ENCODE measurements around the gene AFF3. TPM values are rescaled to one million over a fixed set of nuclear protein-coding genes. Genes with fewer than 3 reads are reported as not detected.

AFF3 gene
- total and polyA plus RNA-seq, 2 of the 13 experiments (the other 11 are each of a cell fraction or from before 2014, with no cell fraction given) = not detected

- H3K27me3 ChIP-seq (ENCODE audit: control insufficient read depth in 1 of 2, insufficient read depth in 2 of 2, low read length in 2 of 2) = no peaks in the 10 kb centered on the region; a peak in 1 of 5 replicates
- H3K79me2 ChIP-seq (ENCODE audit: insufficient read depth, low read length) = no peaks in the 10 kb centered on the region
- no peak for ATAC-seq
- WGBS (ENCODE audit: low lambda C conversion rate) = 51% methylated on average over 3 of the region's 3 CpGs
- no peaks in the 10 kb centered on the region for H4K20me1 ChIP-seq (ENCODE audit: insufficient read depth, low read length)
- DNase-seq (ENCODE audit: low spot score) = no peak
- H3K4me3 ChIP-seq (replicated peaks in 1 of 3; ENCODE audit: insufficient read depth in 1 of 3, low read depth in 2 of 3, low read length in 3 of 3) = no peak overlapping the region
- BruUV-seq (replicated peaks) = no TSS peak
- ChIA-PET CTCF (ENCODE audit: low intra/inter-chr PET ratio, low total read pairs) (no interaction called here), POLR2A (no interaction called here)
- H3K4me1 ChIP-seq (ENCODE audit: insufficient read depth, low read length) = no peaks in the 10 kb centered on the region
- no peaks in the 10 kb centered on the region for H3K9me3 ChIP-seq (ENCODE audit: low read length)
- H3K27ac ChIP-seq (ENCODE audit: extremely low read length, insufficient read depth, low read length) = no peak overlapping the region
- in situ Hi-C loops (cut with HindIII; ENCODE audit: extremely low pct_ligation_motif_present, low pct_unique_long_range_greater_than_20kb) (loop anchor here (10.0 kb wide), 1 partner anchor 266 kb away; no protein-coding TSS in a partner anchor), intact Hi-C loops (cut with micrococcal nuclease; ENCODE audit: unreplicated experiment) (no loop called here)
- FAIRE-seq = no peak
- no peak overlapping the region for H2AFZ ChIP-seq (ENCODE audit: low read length)
- no peaks in the 10 kb centered on the region for H3K36me3 ChIP-seq (replicated peaks in 1 of 2; ENCODE audit: control insufficient read depth in 1 of 2, insufficient read depth in 2 of 2, low read length in 2 of 2)
- no peak overlapping the region for H3K4me2 ChIP-seq (ENCODE audit: low read depth, low read length)
- TF ChIP-seq, protein P1, sequence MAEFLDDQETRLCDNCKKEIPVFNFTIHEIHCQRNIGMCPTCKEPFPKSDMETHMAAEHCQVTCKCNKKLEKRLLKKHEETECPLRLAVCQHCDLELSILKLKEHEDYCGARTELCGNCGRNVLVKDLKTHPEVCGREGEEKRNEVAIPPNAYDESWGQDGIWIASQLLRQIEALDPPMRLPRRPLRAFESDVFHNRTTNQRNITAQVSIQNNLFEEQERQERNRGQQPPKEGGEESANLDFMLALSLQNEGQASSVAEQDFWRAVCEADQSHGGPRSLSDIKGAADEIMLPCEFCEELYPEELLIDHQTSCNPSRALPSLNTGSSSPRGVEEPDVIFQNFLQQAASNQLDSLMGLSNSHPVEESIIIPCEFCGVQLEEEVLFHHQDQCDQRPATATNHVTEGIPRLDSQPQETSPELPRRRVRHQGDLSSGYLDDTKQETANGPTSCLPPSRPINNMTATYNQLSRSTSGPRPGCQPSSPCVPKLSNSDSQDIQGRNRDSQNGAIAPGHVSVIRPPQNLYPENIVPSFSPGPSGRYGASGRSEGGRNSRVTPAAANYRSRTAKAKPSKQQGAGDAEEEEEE (CRISPR knock-in tag; IDR thresholded peaks at IDR 0.05; ENCODE audit: borderline replicate concordance) = no peak
- TF ChIP-seq STAG1 (CRISPR knock-in tag; IDR thresholded peaks at IDR 0.05) = peak; percentile 43; the same call in 1 of the 2 replicates
- no peak overlapping the region for H3K9ac ChIP-seq (ENCODE audit: insufficient read depth, low read depth, low read length)
Observed at GRCh38 chr2:99821039-99821438, 321.4 kb downstream of the AFF3 start.

- no peak overlapping the region for H3K27ac ChIP-seq (ENCODE audit: extremely low read length, insufficient read depth, low read length)
- H3K9ac ChIP-seq (ENCODE audit: insufficient read depth, low read depth, low read length) = no peak overlapping the region
- no peaks in the 10 kb centered on the region for H3K36me3 ChIP-seq (replicated peaks in 1 of 2; ENCODE audit: control insufficient read depth in 1 of 2, insufficient read depth in 2 of 2, low read length in 2 of 2)
- H3K4me2 ChIP-seq (ENCODE audit: low read depth, low read length) = no peak overlapping the region
- BruUV-seq (replicated peaks) = no TSS peak
- H3K79me2 ChIP-seq (ENCODE audit: insufficient read depth, low read length) = no peaks in the 10 kb centered on the region
- DNase-seq (ENCODE audit: low spot score) = no peak
- intact Hi-C loops (cut with micrococcal nuclease; ENCODE audit: unreplicated experiment) = loop anchor here (1.0 to 5.0 kb wide), 3 partner anchors 262 to 443 kb away; no protein-coding TSS in a partner anchor
- FAIRE-seq = no peak
- no peak for TF ChIP-seq GATA4 (IDR thresholded peaks at IDR 0.05; ENCODE audit: borderline replicate concordance, low read depth)
- TF ChIP-seq, protein P2, sequence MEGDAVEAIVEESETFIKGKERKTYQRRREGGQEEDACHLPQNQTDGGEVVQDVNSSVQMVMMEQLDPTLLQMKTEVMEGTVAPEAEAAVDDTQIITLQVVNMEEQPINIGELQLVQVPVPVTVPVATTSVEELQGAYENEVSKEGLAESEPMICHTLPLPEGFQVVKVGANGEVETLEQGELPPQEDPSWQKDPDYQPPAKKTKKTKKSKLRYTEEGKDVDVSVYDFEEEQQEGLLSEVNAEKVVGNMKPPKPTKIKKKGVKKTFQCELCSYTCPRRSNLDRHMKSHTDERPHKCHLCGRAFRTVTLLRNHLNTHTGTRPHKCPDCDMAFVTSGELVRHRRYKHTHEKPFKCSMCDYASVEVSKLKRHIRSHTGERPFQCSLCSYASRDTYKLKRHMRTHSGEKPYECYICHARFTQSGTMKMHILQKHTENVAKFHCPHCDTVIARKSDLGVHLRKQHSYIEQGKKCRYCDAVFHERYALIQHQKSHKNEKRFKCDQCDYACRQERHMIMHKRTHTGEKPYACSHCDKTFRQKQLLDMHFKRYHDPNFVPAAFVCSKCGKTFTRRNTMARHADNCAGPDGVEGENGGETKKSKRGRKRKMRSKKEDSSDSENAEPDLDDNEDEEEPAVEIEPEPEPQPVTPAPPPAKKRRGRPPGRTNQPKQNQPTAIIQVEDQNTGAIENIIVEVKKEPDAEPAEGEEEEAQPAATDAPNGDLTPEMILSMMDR (CRISPR knock-in tag; IDR thresholded peaks at IDR 0.05) = 0 out of 2 replicates have a peak, but pooled peaks have one; percentile 30
- POLR2A ChIA-PET = no interaction called here
- in situ Hi-C loops (cut with HindIII; ENCODE audit: extremely low pct_ligation_motif_present, low pct_unique_long_range_greater_than_20kb) = loop anchor here (10.0 kb wide), 2 partner anchors 265 to 425 kb away; no protein-coding TSS in a partner anchor
- H4K20me1 ChIP-seq (ENCODE audit: insufficient read depth, low read length) = no peaks in the 10 kb centered on the region
- CTCF ChIA-PET (ENCODE audit: low intra/inter-chr PET ratio, low total read pairs) = interaction anchor here (1.2 to 2.1 kb wide), 2 partner anchors 423 to 426 kb away, joined by 3 to 16 read pairs; no protein-coding TSS in a partner anchor
- WGBS (ENCODE audit: low lambda C conversion rate) = 53% methylated on average over 7 of the region's 7 CpGs
- H3K4me1 ChIP-seq (ENCODE audit: insufficient read depth, low read length) = no peaks in the 10 kb centered on the region
- ATAC-seq = peak; percentile 62
- H3K9me3 ChIP-seq (ENCODE audit: low read length) = no peaks in the 10 kb centered on the region
- H2AFZ ChIP-seq (ENCODE audit: low read length) = no peak overlapping the region
- no peak overlapping the region for H3K4me3 ChIP-seq (replicated peaks in 1 of 3; ENCODE audit: insufficient read depth in 1 of 3, low read depth in 2 of 3, low read length in 3 of 3)
- H3K27me3 ChIP-seq (ENCODE audit: control insufficient read depth in 1 of 2, insufficient read depth in 2 of 2, low read length in 2 of 2) = no peaks in the 10 kb centered on the region; a peak in 1 of 5 replicates
Observed at GRCh38 chr2:99819766-99820165, 322.6 kb downstream of the AFF3 start.

All from HepG2 (cell line).